ENCODE data around the gene DCLRE1B. TPM values are rescaled to one million over a fixed set of nuclear protein-coding genes. Genes with fewer than 3 reads are reported as not detected.

The DCLRE1B gene
- total and polyA plus RNA-seq, 9 of the 15 experiments (the other 6 are each of a cell fraction or from before 2014, with no cell fraction given): 10.6 to 28.8 (median 17.2) TPM

DNA sequence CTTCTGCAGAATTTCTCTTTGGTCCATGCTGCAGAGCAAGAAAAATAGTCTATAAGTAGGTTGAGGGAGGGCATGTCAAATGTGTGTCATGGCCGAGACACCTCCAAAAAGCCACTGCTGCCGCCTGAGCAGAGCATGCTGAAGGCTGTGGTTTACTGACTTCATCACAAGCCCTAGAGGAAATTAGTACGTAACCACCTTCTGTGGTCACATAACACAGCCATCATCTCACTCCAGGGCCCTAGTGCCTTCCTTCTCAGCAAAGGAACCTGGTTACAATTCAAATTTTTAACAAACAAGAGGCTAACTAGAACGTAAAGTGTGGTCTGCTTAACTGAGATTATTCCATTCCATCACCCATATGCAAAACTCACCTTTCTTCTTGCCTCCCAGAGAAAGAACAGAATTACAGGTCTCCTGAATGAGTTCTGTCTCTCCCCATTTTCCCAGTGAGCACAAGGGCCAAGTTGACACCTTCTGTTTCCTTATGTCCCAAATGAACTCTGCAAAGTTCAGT lies 33.5 kb upstream of the DCLRE1B start, which contains the start of gene PTPN22 (continued):
- peak; percentile 72 for TF ChIP-seq MGA (IDR thresholded peaks at IDR 0.05)
- no peak; the same call in 1 of the 2 replicates for TF ChIP-seq NBN (IDR thresholded peaks at IDR 0.05; ENCODE audit: low read depth)
- no peak for TF ChIP-seq SUPT5H (IDR thresholded peaks at IDR 0.05)
- no peak for TF ChIP-seq SIRT6 (IDR thresholded peaks at IDR 0.05; ENCODE audit: low read depth, low read length)
- 0 out of 2 replicates have a peak, but pooled peaks have one; percentile 46 for TF ChIP-seq SP1 (CRISPR knock-in tag; IDR thresholded peaks at IDR 0.05)
- TF ChIP-seq CUX1 (CRISPR knock-in tag; IDR thresholded peaks at IDR 0.05): no peak
- no peak for TF ChIP-seq RFX7 (CRISPR knock-in tag; IDR thresholded peaks at IDR 0.05)
- TF ChIP-seq JUN (IDR thresholded peaks at IDR 0.05; ENCODE audit: borderline replicate concordance, low read depth, low read length): peak; percentile 50; the same call in 1 of the 2 replicates
- 0 out of 2 replicates have a peak, but pooled peaks have one; percentile 7 for TF ChIP-seq JUN (CRISPR knock-in tag; IDR thresholded peaks at IDR 0.05; ENCODE audit: borderline replicate concordance)
- TF ChIP-seq CHD4 (IDR thresholded peaks at IDR 0.05; ENCODE audit: insufficient read depth, insufficient replicate concordance, low read depth, low read length, poor library complexity, severe bottlenecking): no peak
- no peak for TF ChIP-seq FOXA1 (IDR thresholded peaks at IDR 0.05; ENCODE audit: borderline replicate concordance)

All from K562 (cell line).